Activated T-helper 1 cell treated with anti-CD3 and anti-CD28 coated beads, Interleukin-12 subunit alpha, Interleukin-12 subunit beta, Interleukin-2, Interleukin-4 antibody, amounts not matched to agents 30 ng/mL and 10 ng/mL and 1 ng/mL, durations not matched to agents 14 hours and 24 hours and 36 hours (primary cell): ENCODE measurements around the gene NPBWR2. TPM values are rescaled to one million over a fixed set of nuclear protein-coding genes. Genes with fewer than 3 reads are reported as not detected.

Source experiments
- DNase-seq: peaks from one replicate; pipeline ENCODE4 v3.0.0; 2021; ENCODE audit warnings: low spot score
- H3K27ac Mint-ChIP-seq: one replicate; pipeline ENCODE4 v1.8.0; 2021; ENCODE audit warnings: mild to moderate bottlenecking, mixed read lengths
- H3K27me3 Mint-ChIP-seq: one replicate; pipeline ENCODE4 v1.8.0; 2022; ENCODE audit warnings: mild to moderate bottlenecking, moderate library complexity, mixed read lengths; ENCODE audit not compliant: insufficient read depth
- H3K36me3 Mint-ChIP-seq: one replicate; pipeline ENCODE4 v1.8.0; 2021; ENCODE audit warnings: low read depth, mixed read lengths
- H3K4me1 Mint-ChIP-seq: one replicate; pipeline ENCODE4 v1.8.0; 2021; ENCODE audit warnings: low read depth, mixed read lengths
- H3K4me3 Mint-ChIP-seq: one replicate; pipeline ENCODE4 v1.8.0; 2021; ENCODE audit warnings: mild to moderate bottlenecking, moderate library complexity, mixed read lengths
- H3K9me3 Mint-ChIP-seq: one replicate; pipeline ENCODE4 v1.8.0; 2021; ENCODE audit warnings: mixed read lengths
- intact Hi-C: fragments of 100-400 bp; cut with micrococcal nuclease; formaldehyde crosslinking; loops from one replicate; pipeline ENCODE4 v1.15.1; 2024
- total RNA-seq: library from RNA; stranded (reverse); gene quantifications from 2 replicates; pipeline ENCODE4 v1.2.3, GENCODE V29; 2022

The NPBWR2 gene
- total RNA-seq, 1 donor from 2014 or later, result not detected

DNA sequence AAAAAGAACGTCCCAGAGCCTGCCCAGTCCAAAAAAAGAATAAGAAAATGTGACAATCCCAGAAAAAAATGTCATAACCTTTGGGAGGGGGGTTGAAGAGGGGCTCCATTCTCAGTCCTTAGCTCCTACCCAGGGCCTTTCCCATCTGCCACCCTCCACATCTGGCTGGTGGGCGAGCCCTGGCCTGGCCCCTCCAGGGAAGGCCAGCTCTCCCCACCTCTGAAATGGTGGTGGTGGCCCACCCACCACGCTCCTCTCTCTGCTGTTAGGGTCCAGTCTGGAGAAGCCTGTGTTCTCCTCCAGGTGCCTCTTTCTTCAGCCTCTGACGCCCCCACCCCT is 28.5 kb downstream of the NPBWR2 start:
- peaks cover 20% of the 10 kb centered on the region for H3K4me1 Mint-ChIP-seq

DNA sequence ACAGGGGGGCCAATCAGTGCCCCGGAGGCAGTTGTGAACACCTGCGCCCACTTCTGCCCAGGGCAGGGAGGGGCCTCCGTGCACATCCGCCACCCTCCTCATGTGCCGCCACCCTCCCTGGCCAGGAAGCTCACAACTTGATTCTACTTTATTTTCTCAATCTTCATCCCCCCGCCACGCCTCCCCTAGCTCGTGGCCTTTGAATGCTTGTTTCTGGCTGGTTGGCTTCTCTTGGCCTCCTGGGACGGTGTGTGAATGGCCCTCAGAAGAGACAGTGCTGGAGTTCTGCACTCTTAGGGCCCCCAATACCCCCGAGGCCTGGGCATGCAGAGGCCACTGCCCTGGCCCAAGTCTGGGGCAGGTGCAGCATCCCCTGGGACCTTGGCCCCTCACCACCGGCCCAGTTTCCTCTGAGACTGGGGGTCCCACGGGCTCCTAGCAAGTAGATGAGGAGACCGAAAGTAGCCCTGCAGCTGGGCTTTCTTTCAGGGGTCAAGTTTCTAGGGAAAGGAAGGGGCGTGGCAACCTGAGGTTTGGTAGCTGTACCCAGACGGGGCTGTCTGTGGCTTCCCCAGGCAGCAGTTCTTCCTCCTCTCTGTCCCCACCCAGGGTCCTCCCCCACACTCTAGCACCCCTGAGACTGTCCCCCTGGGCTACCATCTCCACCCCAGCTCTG is 29.4 kb downstream of the NPBWR2 start:
- peak; percentile 52 for DNase-seq
- intact Hi-C loops, result loop anchor here (1.0 to 5.0 kb wide), 6 partner anchors 12 to 861 kb away; partner anchors contain the start of genes C20orf204, DNAJC5, RTEL1 and YTHDF1
- Mint-ChIP-seq H3K27me3 (peaks cover 4% of the 10 kb centered on the region), H3K36me3 (peaks cover 8% of the 10 kb centered on the region), H3K4me1 (peaks cover 20% of the 10 kb centered on the region), H3K27ac (peak overlapping the region; percentile 84), H3K9me3 (no peaks in the 10 kb centered on the region), H3K4me3 (peak overlapping the region; percentile 93)

More for the DNA sequence above, 28.5 kb downstream of the NPBWR2 start:
- Mint-ChIP-seq H3K27ac (peak overlapping the region; percentile 83), H3K36me3 (peaks cover 8% of the 10 kb centered on the region), H3K27me3 (peaks cover 4% of the 10 kb centered on the region), H3K9me3 (no peaks in the 10 kb centered on the region), H3K4me3 (peak overlapping the region; percentile 93)
- intact Hi-C loops, result loop anchor here (1.0 to 5.0 kb wide), 7 partner anchors 16 to 862 kb away; partner anchors contain the start of genes C20orf204, DNAJC5, PCMTD2 and RTEL1
- DNase-seq, result no peak

DNA sequence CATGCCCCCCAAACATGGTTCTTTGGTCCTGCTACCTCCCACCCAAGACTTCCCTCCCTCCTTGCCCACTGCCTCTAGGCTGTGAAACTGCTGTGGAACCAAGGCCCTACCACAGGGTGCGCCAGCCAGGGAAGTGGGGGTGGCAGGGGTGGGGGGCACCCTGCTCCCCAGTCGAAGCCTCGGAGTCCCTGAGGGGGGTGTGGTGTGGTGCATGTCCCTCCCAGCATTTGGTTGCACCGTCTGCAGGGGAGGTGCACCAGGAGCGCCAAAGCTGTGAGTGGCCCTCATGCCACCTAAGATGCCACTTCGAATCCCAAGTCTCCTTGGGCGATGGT is 29.9 kb downstream of the NPBWR2 start:
- Mint-ChIP-seq H3K27me3 (peaks cover 2% of the 10 kb centered on the region), H3K9me3 (no peaks in the 10 kb centered on the region), H3K4me1 (peaks cover 19% of the 10 kb centered on the region), H3K4me3 (peak overlapping the region; percentile 93), H3K36me3 (peaks cover 9% of the 10 kb centered on the region), H3K27ac (peak overlapping the region; percentile 84)
- intact Hi-C loops, result loop anchor here (1.0 to 5.0 kb wide), 6 partner anchors 11 to 860 kb away; partner anchors contain the start of genes C20orf204, DNAJC5, RTEL1 and YTHDF1
- DNase-seq, result no peak

DNA sequence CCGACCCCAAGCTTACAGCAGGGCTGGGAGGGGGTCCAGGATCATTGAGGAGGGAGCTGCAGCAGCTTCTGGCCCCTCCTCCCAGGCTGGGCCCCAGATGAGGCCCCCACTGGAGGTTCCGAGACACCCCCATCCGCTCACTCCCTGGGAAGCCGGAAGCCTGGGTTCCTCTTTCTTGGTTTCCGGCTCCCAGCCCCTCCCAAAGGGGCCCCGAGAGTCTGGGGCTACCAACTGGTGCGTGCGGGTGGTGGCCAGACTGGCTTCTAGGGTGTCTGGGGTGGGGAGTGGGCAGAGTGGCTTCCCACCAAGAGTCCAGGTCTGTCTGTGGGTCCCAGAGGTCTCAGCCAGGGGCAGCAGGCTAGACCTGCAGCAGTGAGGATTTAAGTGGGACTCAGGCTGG is 30.3 kb downstream of the NPBWR2 start:
- no peaks in the 10 kb centered on the region for H3K9me3 Mint-ChIP-seq
- DNase-seq, result peak; percentile 33
- H3K4me3 Mint-ChIP-seq, result peak overlapping the region; percentile 93
- H3K27ac Mint-ChIP-seq, result peak overlapping the region; percentile 72
- no peaks in the 10 kb centered on the region for H3K27me3 Mint-ChIP-seq
- H3K4me1 Mint-ChIP-seq, result peaks cover 19% of the 10 kb centered on the region
- intact Hi-C loops, result loop anchor here (1.0 to 5.0 kb wide), 6 partner anchors 11 to 860 kb away; partner anchors contain the start of genes C20orf204, DNAJC5, RTEL1 and YTHDF1
- peaks cover 10% of the 10 kb centered on the region for H3K36me3 Mint-ChIP-seq

DNA sequence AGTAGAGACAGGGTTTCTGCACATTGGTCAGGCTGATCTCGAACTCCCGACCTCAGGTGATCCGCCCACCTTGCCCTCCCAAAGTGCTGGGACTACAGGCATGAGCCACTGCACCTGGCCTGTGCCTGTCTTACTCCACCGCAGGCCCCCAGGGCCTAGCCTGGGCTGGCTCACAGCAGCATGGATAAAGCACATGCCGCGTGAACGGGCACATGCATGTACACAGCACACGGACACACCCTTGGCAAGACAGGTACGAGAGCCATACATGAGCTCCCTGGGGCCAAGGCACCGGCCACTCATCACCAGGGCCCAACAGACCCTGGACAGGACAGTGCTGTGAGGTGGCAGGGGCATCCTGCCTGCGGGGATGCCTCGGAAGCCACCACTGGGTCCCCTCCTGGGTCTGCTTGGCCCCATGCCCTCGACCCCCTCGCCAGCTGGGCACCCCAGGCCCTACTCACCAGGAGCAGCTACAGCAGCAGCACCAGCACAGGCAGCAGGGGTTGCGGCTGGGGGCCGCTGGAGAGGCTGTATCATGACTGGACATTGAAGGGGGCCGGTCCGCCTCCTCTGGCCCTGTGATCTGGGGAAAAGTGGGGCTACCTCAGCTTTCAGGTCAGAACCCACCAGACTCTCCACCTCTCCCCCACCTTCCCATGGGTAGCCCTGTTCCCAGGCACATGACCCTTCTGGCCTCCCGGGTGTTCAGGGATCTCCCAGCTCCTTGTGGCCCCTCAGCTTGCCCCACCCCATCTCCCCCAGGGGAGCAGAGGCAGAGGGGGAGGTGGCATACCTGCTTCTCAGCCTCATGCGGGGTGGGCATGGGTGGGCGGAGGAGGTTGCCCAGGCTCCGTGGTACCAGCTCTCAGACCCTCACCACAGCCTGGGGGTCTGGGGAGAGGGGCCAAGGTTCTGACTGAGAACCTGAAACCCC is 31.0 kb downstream of the NPBWR2 start:
- Mint-ChIP-seq H3K4me1 (peaks cover 14% of the 10 kb centered on the region), H3K27me3 (no peaks in the 10 kb centered on the region), H3K36me3 (peaks cover 10% of the 10 kb centered on the region), H3K4me3 (peak overlapping the region; percentile 93), H3K9me3 (no peaks in the 10 kb centered on the region), H3K27ac (no peak overlapping the region)
- intact Hi-C loops, result loop anchor here (5.0 kb wide), 4 partner anchors 39 to 859 kb away; partner anchors contain the start of genes C20orf204, DNAJC5, RTEL1 and YTHDF1
- DNase-seq, result no peak

DNA sequence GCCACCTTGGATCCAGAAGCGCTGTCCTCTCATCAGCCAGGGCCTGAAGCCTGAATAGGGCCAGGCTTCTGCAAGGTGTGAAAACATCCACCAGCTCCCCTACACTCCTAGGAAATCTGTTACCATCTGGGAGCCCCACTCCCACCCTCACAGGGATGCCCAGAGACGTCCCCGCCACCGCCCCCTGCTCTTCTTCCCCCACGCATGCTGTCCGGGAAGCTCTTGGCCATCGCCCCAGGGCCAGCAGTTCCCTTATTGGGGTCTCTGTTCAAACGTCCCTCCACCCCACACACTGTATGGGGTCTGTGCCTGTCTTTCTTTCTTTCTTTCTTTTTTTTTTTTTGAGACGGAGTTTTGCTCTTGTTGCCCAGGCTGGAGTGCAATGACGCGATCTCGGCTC is 31.8 kb downstream of the NPBWR2 start:
- no peak overlapping the region for H3K4me3 Mint-ChIP-seq
- no peaks in the 10 kb centered on the region for H3K9me3 Mint-ChIP-seq
- no peaks in the 10 kb centered on the region for H3K27me3 Mint-ChIP-seq
- H3K4me1 Mint-ChIP-seq, result peaks cover 14% of the 10 kb centered on the region
- peaks cover 12% of the 10 kb centered on the region for H3K36me3 Mint-ChIP-seq
- no peak for DNase-seq
- H3K27ac Mint-ChIP-seq, result no peak overlapping the region
- intact Hi-C loops, result loop anchor here (5.0 kb wide), 4 partner anchors 38 to 858 kb away; partner anchors contain the start of genes C20orf204, DNAJC5, RTEL1 and YTHDF1

DNA sequence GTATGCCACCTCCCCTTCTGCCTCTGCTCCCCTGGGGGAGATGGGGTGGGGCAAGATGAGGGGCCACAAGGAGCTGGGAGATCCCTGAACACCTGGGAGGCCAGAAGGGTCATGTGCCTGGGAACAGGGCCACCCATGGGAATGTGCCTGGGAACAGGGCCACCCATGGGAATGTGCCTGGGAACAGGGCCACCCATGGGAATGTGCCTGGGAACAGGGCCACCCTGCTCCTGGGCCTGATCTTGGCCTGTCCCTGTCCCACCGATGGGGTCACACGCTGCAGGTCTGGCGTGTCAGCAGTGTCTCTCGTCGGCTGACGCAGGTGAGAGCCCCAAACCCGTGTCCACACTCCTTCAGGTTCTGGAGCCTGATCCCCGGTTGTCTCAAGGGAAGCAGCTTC is 32.4 kb downstream of the NPBWR2 start:
- H3K4me1 Mint-ChIP-seq, result peaks cover 14% of the 10 kb centered on the region
- intact Hi-C loops, result loop anchor here (5.0 kb wide), 4 partner anchors 38 to 858 kb away; partner anchors contain the start of genes C20orf204, DNAJC5, RTEL1 and YTHDF1
- no peak for DNase-seq
- no peaks in the 10 kb centered on the region for H3K9me3 Mint-ChIP-seq
- H3K4me3 Mint-ChIP-seq, result no peak overlapping the region
- H3K36me3 Mint-ChIP-seq, result peaks cover 12% of the 10 kb centered on the region
- H3K27ac Mint-ChIP-seq, result no peak overlapping the region
- H3K27me3 Mint-ChIP-seq, result no peaks in the 10 kb centered on the region

DNA sequence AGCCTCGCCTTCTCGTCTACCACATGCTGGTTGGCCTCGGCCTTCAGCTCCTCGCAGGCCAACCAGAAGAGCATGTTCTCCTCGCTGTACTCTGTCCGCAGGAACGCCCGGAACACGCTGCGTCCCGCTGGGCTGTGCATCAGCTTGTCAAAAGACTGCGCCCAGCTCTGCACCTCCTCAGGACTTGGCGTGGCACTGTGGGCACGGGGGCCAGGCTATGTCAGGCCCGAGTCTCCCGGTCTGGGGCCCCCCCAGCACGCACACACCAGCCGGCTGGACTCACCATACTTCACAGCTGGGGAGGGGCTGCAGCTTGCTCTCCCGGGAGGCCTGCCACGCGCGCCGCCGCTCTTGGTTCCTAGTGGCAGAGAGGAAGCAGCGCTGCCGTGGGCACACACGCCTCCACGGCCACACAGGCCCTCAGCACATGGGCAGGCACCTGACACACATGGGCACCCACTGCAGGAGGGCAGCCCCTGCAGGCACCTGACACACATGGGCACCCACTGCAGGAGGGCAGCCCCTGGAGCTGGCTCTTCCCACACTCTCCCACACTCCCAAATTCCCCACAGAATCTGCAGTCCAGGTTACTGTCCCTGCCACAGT is 33.1 kb downstream of the NPBWR2 start:
- Mint-ChIP-seq H3K27me3 (no peaks in the 10 kb centered on the region), H3K9me3 (no peaks in the 10 kb centered on the region), H3K4me1 (peaks cover 14% of the 10 kb centered on the region), H3K27ac (no peak overlapping the region), H3K4me3 (no peak overlapping the region), H3K36me3 (peaks cover 12% of the 10 kb centered on the region)
- intact Hi-C loops, result no loop called here
- no peak for DNase-seq

DNA sequence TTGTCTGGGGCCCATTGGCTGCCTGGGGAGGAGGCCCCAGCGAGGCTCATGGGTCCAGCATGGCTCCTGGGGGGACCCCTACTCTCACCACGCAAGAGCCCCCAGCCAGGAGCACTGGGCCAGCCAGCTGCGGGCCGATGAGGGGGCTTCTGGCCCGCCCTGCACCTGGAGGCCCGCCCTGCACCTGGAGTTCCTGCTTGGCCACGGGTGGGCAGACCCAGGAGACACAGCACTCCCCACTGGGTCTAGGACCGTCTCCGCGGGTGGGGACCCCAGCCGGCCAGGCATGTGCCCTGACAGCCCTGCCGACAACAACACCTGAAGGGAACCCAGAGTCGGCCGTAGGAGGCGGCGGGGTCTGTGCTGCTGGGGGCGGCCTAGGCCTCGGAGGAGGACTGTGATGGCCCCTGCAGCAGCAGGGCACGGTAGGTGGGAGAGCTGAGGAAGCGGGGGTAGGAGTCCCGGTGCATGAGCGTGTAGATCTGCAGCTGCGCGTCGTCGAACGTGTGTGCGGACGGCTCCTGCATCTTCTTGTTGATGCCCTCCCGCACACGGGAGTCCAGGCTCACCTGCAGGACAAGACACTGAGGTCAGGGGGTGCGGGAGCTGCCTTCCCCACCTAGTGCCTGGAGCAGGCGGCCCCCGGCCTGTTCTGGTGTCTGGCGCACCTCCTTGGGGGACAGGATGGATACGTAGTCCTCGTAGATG is 33.7 kb downstream of the NPBWR2 start:
- H3K27me3 Mint-ChIP-seq, result no peaks in the 10 kb centered on the region
- DNase-seq, result no peak
- intact Hi-C loops, result no loop called here
- peaks cover 10% of the 10 kb centered on the region for H3K4me1 Mint-ChIP-seq
- H3K36me3 Mint-ChIP-seq, result peaks cover 12% of the 10 kb centered on the region
- H3K27ac Mint-ChIP-seq, result peak overlapping the region; percentile 55
- no peak overlapping the region for H3K4me3 Mint-ChIP-seq
- H3K9me3 Mint-ChIP-seq, result no peaks in the 10 kb centered on the region

DNA sequence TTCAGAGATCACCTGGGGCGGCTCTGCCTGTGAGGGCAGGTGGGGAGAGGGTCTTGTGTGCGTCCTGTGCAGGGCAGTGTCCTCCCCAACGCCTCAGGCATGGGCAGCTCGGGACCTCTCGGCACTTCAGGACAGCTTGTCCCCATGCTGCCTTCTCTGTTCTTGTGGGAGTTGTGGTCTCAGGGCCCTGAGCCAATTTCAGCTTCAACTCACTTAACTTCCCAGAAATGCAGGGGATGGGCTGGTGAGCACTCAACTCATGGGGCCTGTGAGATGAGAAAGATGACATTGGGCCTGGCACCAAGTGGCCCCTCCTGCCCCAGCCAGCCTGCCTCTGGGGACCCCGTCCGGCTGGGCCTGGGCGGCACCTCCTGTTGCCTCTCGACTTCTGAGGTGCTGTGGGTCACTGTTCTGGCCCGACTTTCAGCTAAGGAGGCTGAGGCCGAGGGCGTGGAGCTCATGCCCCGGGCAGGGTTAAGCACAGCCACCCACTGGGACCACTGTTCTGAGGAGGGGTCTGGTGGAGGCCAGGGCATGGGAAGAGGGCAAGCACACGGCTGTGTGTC is 34.8 kb downstream of the NPBWR2 start:
- no peaks in the 10 kb centered on the region for H3K9me3 Mint-ChIP-seq
- peaks cover 5% of the 10 kb centered on the region for H3K4me1 Mint-ChIP-seq
- peaks cover 9% of the 10 kb centered on the region for H3K36me3 Mint-ChIP-seq
- H3K4me3 Mint-ChIP-seq, result no peak overlapping the region
- intact Hi-C loops, result no loop called here
- H3K27ac Mint-ChIP-seq, result no peak overlapping the region
- no peaks in the 10 kb centered on the region for H3K27me3 Mint-ChIP-seq
- no peak for DNase-seq

DNA sequence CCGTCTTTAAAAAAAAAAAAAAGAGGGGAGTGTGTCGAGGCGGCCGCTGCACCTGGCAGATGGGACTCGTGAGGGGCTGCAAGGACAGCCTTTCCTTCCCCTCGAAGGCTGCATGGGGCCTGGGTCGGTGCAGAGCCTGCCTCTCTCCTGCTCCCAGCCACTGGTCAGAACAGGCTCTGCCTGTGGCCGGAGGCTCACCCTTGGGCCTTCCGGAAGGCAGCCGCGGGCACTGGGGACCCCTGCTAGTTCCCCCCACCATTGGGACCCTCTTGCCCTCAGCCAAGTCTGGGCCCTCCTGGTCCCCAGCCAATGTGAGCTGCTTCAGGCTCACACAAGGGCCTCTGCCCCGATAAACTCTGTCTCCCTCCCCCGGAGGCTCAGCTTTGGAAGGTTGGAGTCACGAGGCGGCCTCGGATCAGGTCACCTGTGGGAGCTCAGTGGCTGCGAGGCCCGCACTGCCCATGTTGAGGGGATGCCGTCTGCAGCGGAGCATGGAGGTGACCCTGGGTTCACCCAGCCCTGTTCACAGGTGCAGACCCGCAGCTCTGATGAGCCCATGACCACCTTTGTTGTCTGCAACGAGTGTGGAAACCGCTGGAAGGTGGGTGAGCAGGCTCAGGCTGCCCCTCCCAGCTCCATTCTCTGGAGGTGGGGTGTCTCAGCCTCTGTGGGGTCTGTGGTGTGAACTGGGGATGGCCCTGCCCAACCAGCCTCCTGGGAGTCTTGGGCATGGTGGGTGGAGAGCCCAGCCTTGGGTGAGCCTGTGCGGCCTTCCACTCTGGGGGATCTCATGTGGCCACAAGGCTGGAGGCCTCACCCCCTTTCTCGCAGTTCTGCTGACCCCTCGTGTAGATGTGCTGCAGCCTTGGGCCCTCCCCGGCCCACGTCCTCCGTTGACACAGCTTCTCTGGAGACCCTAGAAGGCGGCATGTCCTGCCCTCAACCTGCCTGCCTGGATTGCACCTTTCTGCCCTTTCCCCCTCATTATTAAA is 35.7 kb downstream of the NPBWR2 start:
- Mint-ChIP-seq H3K36me3 (peaks cover 9% of the 10 kb centered on the region), H3K4me3 (no peak overlapping the region), H3K9me3 (no peaks in the 10 kb centered on the region), H3K4me1 (peaks cover 15% of the 10 kb centered on the region), H3K27ac (no peak overlapping the region), H3K27me3 (no peaks in the 10 kb centered on the region)
- no peak for DNase-seq
- intact Hi-C loops, result no loop called here
